ENCODE data around the gene DGKE. TPM values are rescaled to one million over a fixed set of nuclear protein-coding genes. Genes with fewer than 3 reads are reported as not detected.

Gene DGKE
- total and polyA plus RNA-seq, 2 of the 8 experiments (the other 6 are each of a cell fraction or from before 2014, with no cell fraction given): 1.7 to 7.4 TPM

DNA sequence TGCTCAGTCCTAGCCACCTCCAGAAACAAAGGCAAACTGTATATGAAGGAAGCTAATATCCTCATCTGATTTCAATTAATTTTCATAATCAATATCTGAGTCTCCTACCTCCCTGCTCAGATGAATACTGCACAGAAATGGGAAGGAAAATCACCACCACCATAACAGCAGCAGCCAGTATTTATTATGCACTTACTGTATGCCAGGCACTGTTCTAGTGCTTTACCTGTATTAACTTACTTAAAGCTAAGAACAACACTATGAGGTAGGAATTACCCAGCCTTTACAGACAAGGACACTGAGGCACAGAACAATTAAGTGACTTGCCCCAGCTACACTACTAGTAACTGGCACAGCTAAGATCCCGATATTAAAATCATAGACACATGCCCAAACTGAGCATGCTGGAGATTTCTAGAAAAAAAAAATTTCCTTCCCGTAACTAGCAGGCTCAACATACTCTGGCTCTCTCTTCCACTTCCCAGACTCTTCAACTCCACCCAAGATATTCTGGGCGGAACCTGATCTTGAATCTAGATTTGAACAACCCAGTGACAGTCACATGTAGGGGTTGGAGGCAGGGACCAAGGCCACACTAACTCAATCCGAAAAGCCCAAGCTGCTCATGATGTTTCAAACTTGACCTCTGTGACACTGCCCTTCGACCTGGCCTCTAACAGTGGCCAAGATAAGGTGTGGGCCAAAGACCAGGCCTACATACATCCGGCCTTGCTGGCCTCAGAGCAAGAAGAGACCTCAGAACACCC lies 76.0 kb downstream of the DGKE start (continued):
- TF ChIP-seq, protein P1, sequence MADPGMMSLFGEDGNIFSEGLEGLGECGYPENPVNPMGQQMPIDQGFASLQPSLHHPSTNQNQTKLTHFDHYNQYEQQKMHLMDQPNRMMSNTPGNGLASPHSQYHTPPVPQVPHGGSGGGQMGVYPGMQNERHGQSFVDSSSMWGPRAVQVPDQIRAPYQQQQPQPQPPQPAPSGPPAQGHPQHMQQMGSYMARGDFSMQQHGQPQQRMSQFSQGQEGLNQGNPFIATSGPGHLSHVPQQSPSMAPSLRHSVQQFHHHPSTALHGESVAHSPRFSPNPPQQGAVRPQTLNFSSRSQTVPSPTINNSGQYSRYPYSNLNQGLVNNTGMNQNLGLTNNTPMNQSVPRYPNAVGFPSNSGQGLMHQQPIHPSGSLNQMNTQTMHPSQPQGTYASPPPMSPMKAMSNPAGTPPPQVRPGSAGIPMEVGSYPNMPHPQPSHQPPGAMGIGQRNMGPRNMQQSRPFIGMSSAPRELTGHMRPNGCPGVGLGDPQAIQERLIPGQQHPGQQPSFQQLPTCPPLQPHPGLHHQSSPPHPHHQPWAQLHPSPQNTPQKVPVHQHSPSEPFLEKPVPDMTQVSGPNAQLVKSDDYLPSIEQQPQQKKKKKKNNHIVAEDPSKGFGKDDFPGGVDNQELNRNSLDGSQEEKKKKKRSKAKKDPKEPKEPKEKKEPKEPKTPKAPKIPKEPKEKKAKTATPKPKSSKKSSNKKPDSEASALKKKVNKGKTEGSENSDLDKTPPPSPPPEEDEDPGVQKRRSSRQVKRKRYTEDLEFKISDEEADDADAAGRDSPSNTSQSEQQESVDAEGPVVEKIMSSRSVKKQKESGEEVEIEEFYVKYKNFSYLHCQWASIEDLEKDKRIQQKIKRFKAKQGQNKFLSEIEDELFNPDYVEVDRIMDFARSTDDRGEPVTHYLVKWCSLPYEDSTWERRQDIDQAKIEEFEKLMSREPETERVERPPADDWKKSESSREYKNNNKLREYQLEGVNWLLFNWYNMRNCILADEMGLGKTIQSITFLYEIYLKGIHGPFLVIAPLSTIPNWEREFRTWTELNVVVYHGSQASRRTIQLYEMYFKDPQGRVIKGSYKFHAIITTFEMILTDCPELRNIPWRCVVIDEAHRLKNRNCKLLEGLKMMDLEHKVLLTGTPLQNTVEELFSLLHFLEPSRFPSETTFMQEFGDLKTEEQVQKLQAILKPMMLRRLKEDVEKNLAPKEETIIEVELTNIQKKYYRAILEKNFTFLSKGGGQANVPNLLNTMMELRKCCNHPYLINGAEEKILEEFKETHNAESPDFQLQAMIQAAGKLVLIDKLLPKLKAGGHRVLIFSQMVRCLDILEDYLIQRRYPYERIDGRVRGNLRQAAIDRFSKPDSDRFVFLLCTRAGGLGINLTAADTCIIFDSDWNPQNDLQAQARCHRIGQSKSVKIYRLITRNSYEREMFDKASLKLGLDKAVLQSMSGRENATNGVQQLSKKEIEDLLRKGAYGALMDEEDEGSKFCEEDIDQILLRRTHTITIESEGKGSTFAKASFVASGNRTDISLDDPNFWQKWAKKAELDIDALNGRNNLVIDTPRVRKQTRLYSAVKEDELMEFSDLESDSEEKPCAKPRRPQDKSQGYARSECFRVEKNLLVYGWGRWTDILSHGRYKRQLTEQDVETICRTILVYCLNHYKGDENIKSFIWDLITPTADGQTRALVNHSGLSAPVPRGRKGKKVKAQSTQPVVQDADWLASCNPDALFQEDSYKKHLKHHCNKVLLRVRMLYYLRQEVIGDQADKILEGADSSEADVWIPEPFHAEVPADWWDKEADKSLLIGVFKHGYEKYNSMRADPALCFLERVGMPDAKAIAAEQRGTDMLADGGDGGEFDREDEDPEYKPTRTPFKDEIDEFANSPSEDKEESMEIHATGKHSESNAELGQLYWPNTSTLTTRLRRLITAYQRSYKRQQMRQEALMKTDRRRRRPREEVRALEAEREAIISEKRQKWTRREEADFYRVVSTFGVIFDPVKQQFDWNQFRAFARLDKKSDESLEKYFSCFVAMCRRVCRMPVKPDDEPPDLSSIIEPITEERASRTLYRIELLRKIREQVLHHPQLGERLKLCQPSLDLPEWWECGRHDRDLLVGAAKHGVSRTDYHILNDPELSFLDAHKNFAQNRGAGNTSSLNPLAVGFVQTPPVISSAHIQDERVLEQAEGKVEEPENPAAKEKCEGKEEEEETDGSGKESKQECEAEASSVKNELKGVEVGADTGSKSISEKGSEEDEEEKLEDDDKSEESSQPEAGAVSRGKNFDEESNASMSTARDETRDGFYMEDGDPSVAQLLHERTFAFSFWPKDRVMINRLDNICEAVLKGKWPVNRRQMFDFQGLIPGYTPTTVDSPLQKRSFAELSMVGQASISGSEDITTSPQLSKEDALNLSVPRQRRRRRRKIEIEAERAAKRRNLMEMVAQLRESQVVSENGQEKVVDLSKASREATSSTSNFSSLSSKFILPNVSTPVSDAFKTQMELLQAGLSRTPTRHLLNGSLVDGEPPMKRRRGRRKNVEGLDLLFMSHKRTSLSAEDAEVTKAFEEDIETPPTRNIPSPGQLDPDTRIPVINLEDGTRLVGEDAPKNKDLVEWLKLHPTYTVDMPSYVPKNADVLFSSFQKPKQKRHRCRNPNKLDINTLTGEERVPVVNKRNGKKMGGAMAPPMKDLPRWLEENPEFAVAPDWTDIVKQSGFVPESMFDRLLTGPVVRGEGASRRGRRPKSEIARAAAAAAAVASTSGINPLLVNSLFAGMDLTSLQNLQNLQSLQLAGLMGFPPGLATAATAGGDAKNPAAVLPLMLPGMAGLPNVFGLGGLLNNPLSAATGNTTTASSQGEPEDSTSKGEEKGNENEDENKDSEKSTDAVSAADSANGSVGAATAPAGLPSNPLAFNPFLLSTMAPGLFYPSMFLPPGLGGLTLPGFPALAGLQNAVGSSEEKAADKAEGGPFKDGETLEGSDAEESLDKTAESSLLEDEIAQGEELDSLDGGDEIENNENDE (IDR thresholded peaks at IDR 0.05; ENCODE audit: insufficient replicate concordance, low read length): no peak
- TF ChIP-seq JUN (IDR thresholded peaks at IDR 0.05; ENCODE audit: low read depth, low read length): no peak
- TF ChIP-seq POLR2A (IDR thresholded peaks at IDR 0.05; ENCODE audit: control extremely low read depth in 1 of 2, low read depth in 2 of 2, low read length in 2 of 2): no peak
- TF ChIP-seq ASH2L (IDR thresholded peaks at IDR 0.05; ENCODE audit: low read length): no peak
- no peak for TF ChIP-seq SIX5 (IDR thresholded peaks at IDR 0.05; ENCODE audit: low read depth, low read length)
- TF ChIP-seq, protein P2, sequence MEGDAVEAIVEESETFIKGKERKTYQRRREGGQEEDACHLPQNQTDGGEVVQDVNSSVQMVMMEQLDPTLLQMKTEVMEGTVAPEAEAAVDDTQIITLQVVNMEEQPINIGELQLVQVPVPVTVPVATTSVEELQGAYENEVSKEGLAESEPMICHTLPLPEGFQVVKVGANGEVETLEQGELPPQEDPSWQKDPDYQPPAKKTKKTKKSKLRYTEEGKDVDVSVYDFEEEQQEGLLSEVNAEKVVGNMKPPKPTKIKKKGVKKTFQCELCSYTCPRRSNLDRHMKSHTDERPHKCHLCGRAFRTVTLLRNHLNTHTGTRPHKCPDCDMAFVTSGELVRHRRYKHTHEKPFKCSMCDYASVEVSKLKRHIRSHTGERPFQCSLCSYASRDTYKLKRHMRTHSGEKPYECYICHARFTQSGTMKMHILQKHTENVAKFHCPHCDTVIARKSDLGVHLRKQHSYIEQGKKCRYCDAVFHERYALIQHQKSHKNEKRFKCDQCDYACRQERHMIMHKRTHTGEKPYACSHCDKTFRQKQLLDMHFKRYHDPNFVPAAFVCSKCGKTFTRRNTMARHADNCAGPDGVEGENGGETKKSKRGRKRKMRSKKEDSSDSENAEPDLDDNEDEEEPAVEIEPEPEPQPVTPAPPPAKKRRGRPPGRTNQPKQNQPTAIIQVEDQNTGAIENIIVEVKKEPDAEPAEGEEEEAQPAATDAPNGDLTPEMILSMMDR (IDR thresholded peaks at IDR 0.05; ENCODE audit: control extremely low read depth in 1 of 3, insufficient read depth in 1 of 3, low read depth in 1 of 3, low read length in 3 of 3): no peak
- TF ChIP-seq SIN3A (conservative IDR thresholded peaks at IDR 0.05 in 1 of 2, IDR thresholded peaks at IDR 0.05 in 1 of 2; ENCODE audit: low read depth in 1 of 2, low read length in 2 of 2): no peak
- TF ChIP-seq SP1 (IDR thresholded peaks at IDR 0.05; ENCODE audit: low read depth, low read length): no peak
